ENCODE measurements around the gene C20orf96. TPM values are rescaled to one million over a fixed set of nuclear protein-coding genes. Genes with fewer than 3 reads are reported as not detected.
A peak's percentile ranks its signal among the peaks of the same experiment; 100 is the strongest.

The C20orf96 gene
- polyA plus RNA-seq, 1 donor from 2014 or later = 10.9 TPM

DNA sequence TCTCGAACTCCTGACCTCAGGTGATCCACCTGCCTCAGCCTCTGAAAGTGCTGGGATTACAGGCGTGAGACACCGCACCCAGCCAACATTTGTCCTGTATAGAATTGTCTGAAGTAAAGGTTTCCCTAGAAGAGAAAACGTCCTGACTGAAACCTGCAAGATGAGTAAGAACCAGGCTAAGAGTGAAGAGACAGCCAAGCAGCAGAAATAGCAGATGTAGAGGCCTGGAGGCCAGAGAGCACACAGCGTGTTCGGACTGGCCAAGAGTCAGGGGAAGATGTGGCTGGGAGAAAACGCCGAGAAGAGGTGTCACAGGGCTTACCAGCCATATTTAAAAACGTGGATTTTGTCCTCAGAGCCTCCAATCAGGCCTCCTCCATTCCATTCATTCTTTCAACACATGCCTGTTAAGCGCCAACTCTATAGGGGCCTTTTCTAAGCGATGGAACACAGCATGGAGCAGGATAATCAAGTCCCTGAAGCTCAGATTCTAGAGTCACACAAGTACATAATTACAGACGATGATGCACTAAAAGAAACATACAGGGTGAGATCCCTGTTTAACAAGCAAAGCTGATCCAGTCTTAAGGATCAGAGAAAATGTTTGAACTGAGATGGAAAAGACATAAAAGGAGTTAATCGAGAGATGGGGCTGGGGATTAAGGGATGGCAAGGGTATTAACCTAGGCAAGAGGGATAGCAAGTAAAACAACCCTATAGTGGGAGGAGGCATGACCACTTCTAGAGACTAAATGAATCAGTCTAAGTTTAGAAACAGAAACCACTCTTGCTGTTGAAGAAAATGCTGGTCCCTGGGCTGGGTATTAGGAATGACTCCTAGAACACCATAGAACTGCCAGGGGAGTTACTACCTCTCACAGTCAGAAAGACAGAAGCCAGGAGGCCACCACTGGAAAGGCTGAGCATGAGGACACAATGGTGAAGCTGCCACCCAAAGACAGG lies 11.6 kb upstream of the C20orf96 start:
- H3K27ac ChIP-seq (ENCODE audit: low read length) = no peak overlapping the region
- no peaks in the 10 kb centered on the region for H3K36me3 ChIP-seq (ENCODE audit: insufficient read depth, low read length)
- H3K9me2 ChIP-seq (ENCODE audit: insufficient read depth, low read length) = no peaks in the 10 kb centered on the region
- no peak overlapping the region for H3K9ac ChIP-seq (ENCODE audit: low read length)
- H3K9me3 ChIP-seq (ENCODE audit: low read length) = no peaks in the 10 kb centered on the region
- no peaks in the 10 kb centered on the region for H3K27me3 ChIP-seq (ENCODE audit: insufficient read depth, low read depth, low read length)
- H2AFZ ChIP-seq (ENCODE audit: low read depth, low read length) = no peak overlapping the region
- H3K4me2 ChIP-seq (ENCODE audit: low read length) = no peak overlapping the region
- TF ChIP-seq EZH2 (IDR thresholded peaks at IDR 0.05; ENCODE audit: borderline replicate concordance, insufficient read depth, low read length, poor library complexity, severe bottlenecking) = no peak
- TF ChIP-seq RAD21 (conservative IDR thresholded peaks at IDR 0.05) = no peak
- TF ChIP-seq, protein P1, sequence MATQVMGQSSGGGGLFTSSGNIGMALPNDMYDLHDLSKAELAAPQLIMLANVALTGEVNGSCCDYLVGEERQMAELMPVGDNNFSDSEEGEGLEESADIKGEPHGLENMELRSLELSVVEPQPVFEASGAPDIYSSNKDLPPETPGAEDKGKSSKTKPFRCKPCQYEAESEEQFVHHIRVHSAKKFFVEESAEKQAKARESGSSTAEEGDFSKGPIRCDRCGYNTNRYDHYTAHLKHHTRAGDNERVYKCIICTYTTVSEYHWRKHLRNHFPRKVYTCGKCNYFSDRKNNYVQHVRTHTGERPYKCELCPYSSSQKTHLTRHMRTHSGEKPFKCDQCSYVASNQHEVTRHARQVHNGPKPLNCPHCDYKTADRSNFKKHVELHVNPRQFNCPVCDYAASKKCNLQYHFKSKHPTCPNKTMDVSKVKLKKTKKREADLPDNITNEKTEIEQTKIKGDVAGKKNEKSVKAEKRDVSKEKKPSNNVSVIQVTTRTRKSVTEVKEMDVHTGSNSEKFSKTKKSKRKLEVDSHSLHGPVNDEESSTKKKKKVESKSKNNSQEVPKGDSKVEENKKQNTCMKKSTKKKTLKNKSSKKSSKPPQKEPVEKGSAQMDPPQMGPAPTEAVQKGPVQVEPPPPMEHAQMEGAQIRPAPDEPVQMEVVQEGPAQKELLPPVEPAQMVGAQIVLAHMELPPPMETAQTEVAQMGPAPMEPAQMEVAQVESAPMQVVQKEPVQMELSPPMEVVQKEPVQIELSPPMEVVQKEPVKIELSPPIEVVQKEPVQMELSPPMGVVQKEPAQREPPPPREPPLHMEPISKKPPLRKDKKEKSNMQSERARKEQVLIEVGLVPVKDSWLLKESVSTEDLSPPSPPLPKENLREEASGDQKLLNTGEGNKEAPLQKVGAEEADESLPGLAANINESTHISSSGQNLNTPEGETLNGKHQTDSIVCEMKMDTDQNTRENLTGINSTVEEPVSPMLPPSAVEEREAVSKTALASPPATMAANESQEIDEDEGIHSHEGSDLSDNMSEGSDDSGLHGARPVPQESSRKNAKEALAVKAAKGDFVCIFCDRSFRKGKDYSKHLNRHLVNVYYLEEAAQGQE (IDR thresholded peaks at IDR 0.05; ENCODE audit: borderline replicate concordance) = no peak
- TF ChIP-seq MXI1 (conservative IDR thresholded peaks at IDR 0.05; ENCODE audit: poor library complexity, severe bottlenecking) = no peak
- H3K4me3 ChIP-seq (ENCODE audit: low read length) = no peak overlapping the region
- H3K79me2 ChIP-seq (replicated peaks; ENCODE audit: insufficient read depth, low read length) = peaks cover 31% of the 10 kb centered on the region
- H3F3A ChIP-seq (ENCODE audit: insufficient read depth, low read length, poor library complexity, severe bottlenecking) = no peaks in the 10 kb centered on the region
- no peaks in the 10 kb centered on the region for H4K20me1 ChIP-seq (ENCODE audit: insufficient read depth)

DNA sequence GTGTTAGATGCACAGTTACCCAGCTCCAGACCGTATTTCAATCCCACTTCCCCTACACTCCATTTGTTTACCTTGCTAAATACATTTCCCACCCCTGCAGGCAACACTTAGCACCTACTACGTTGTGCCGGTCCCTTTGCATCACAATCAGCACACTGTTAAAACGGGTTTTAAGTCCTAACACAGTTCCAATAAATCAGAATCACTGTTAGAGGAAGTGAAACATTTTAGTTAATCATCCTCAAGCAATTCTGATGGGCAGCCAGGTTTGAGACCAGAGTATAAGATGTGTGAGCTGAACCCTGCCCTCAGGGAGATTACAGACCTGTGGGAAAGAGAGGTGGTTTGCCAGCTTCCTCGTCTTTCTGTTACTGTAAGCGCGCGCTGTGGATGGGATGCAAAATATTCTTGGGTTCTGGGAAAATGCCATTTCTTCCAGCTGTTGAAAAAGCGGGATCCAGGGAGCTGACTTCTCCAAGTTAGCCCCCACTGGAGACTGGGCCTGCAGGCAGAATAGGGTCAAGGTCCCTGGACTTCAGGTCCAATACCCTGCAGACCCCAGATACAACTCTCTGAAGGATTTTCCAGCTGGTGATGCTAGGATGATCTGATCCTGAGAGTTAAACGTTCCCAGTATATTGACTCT lies 9.9 kb upstream of the C20orf96 start:
- H2AFZ ChIP-seq (ENCODE audit: low read depth, low read length) = no peak overlapping the region
- peaks cover 3% of the 10 kb centered on the region for H3F3A ChIP-seq (ENCODE audit: insufficient read depth, low read length, poor library complexity, severe bottlenecking)
- no peak overlapping the region for H3K9ac ChIP-seq (ENCODE audit: low read length)
- peaks cover 37% of the 10 kb centered on the region for H3K79me2 ChIP-seq (replicated peaks; ENCODE audit: insufficient read depth, low read length)
- H3K27me3 ChIP-seq (ENCODE audit: insufficient read depth, low read depth, low read length) = no peaks in the 10 kb centered on the region
- no peaks in the 10 kb centered on the region for H3K36me3 ChIP-seq (ENCODE audit: insufficient read depth, low read length)
- no peaks in the 10 kb centered on the region for H3K9me3 ChIP-seq (ENCODE audit: low read length)
- H3K4me2 ChIP-seq (ENCODE audit: low read length) = peak overlapping the region; percentile 98
- peak overlapping the region; percentile 100 for H3K4me3 ChIP-seq (ENCODE audit: low read length)
- no peaks in the 10 kb centered on the region for H3K9me2 ChIP-seq (ENCODE audit: insufficient read depth, low read length)
- H3K27ac ChIP-seq (ENCODE audit: low read length) = no peak overlapping the region
- H4K20me1 ChIP-seq (ENCODE audit: insufficient read depth) = no peaks in the 10 kb centered on the region
- TF ChIP-seq EZH2 (IDR thresholded peaks at IDR 0.05; ENCODE audit: borderline replicate concordance, insufficient read depth, low read length, poor library complexity, severe bottlenecking) (no peak), RAD21 (conservative IDR thresholded peaks at IDR 0.05) (no peak), EP300 (conservative IDR thresholded peaks at IDR 0.05; ENCODE audit: poor library complexity, severe bottlenecking) (no peak), POLR2AphosphoS5 (IDR thresholded peaks at IDR 0.05) (no peak), MXI1 (conservative IDR thresholded peaks at IDR 0.05; ENCODE audit: poor library complexity, severe bottlenecking) (no peak), SMC3 (conservative IDR thresholded peaks at IDR 0.05; ENCODE audit: poor library complexity) (no peak), TAF1 (IDR thresholded peaks at IDR 0.05; ENCODE audit: low read depth) (no peak)
- TF ChIP-seq, protein P2, sequence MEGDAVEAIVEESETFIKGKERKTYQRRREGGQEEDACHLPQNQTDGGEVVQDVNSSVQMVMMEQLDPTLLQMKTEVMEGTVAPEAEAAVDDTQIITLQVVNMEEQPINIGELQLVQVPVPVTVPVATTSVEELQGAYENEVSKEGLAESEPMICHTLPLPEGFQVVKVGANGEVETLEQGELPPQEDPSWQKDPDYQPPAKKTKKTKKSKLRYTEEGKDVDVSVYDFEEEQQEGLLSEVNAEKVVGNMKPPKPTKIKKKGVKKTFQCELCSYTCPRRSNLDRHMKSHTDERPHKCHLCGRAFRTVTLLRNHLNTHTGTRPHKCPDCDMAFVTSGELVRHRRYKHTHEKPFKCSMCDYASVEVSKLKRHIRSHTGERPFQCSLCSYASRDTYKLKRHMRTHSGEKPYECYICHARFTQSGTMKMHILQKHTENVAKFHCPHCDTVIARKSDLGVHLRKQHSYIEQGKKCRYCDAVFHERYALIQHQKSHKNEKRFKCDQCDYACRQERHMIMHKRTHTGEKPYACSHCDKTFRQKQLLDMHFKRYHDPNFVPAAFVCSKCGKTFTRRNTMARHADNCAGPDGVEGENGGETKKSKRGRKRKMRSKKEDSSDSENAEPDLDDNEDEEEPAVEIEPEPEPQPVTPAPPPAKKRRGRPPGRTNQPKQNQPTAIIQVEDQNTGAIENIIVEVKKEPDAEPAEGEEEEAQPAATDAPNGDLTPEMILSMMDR (IDR thresholded peaks at IDR 0.05; ENCODE audit: poor library complexity, severe bottlenecking) = no peak
- TF ChIP-seq, protein P1 (IDR thresholded peaks at IDR 0.05; ENCODE audit: borderline replicate concordance) = no peak

Data from neural cell (in vitro differentiated cells).